CD8-positive, alpha-beta memory T cell (primary cell): ENCODE results near the gene WIPF2. TPM values are rescaled to one million over a fixed set of nuclear protein-coding genes. Genes with fewer than 3 reads are reported as not detected.
A peak's percentile ranks its signal among the peaks of the same experiment; 100 is the strongest.
"Not testable (repeated sequence)": the region's sequence is repeated elsewhere in the genome, so short reads cannot be mapped to it uniquely, and the experiment has no call there.

Source experiments
- CTCF ChIA-PET: fragments of 350-600 bp; sonication (Branson Sonifier 250); formaldehyde crosslinking; loops from one replicate; lab custom pipeline; 2021; ENCODE audit warnings: antibody characterized with exemption; lab: Charles Lee
- POLR2A ChIA-PET: fragments of 350-600 bp; sonication (Branson Sonifier 250); formaldehyde crosslinking; loops from one replicate; lab custom pipeline; 2021; ENCODE audit warnings: antibody characterized with exemption; lab: Charles Lee
- DNase-seq, 5 donors: peaks; one replicate each; pipeline versions ENCODE4 v3.0.0 to v3.0.0-alpha.2; 2020 to 2022; ENCODE audit warnings: mixed read lengths in 1 of 5
- H3K27ac ChIP-seq: one replicate; pipeline ENCODE4 v1.7.0; 2013; ENCODE audit warnings: low read depth, mild to moderate bottlenecking, low read length, moderate library complexity
- H3K27me3 ChIP-seq: 2 replicates; pipeline ENCODE4 v1.7.0; 2013; ENCODE audit warnings: low read length, mild to moderate bottlenecking; ENCODE audit not compliant: insufficient read depth, poor library complexity, severe bottlenecking
- H3K36me3 ChIP-seq: 2 replicates; pipeline ENCODE4 v1.7.0; 2013; ENCODE audit warnings: mild to moderate bottlenecking, low read length, moderate library complexity; ENCODE audit not compliant: insufficient read depth
- H3K4me1 ChIP-seq: 2 replicates; pipeline ENCODE4 v1.7.0; 2013; ENCODE audit warnings: mild to moderate bottlenecking, low read length, moderate library complexity; ENCODE audit not compliant: insufficient read depth
- H3K4me3 ChIP-seq: 2 replicates; pipeline ENCODE4 v1.7.0; 2013; ENCODE audit warnings: mild to moderate bottlenecking, low read length
- H3K9me3 ChIP-seq: 2 replicates; pipeline ENCODE4 v1.7.0; 2013; ENCODE audit warnings: mild to moderate bottlenecking, low read length
- H3K27ac Mint-ChIP-seq, 8 donors: one replicate each; pipeline ENCODE4 v1.8.0; 2020 to 2021; ENCODE audit warnings: mixed read lengths in 8 of 8, mild to moderate bottlenecking in 6 of 8, inconsistent platforms in 3 of 8, moderate library complexity in 3 of 8
- H3K27me3 Mint-ChIP-seq, 2 donors: one replicate each; pipeline ENCODE4 v1.8.0; 2020 to 2021; ENCODE audit warnings: mixed read lengths in 2 of 2, mild to moderate bottlenecking in 1 of 2, moderate library complexity in 1 of 2
- H3K36me3 Mint-ChIP-seq, 3 donors: one replicate each; pipeline ENCODE4 v1.8.0; 2020 to 2021; ENCODE audit warnings: mixed read lengths in 3 of 3, inconsistent platforms in 1 of 3, mild to moderate bottlenecking in 1 of 3
- H3K4me1 Mint-ChIP-seq, 3 donors: one replicate each; pipeline ENCODE4 v1.8.0; 2020 to 2021; ENCODE audit warnings: mixed read lengths in 3 of 3, inconsistent platforms in 1 of 3, mild to moderate bottlenecking in 1 of 3
- H3K4me3 Mint-ChIP-seq, 7 donors: one replicate each; pipeline ENCODE4 v1.8.0; 2020 to 2021; ENCODE audit warnings: mixed read lengths in 7 of 7, mild to moderate bottlenecking in 6 of 7, moderate library complexity in 4 of 7, inconsistent platforms in 2 of 7
- H3K9me3 Mint-ChIP-seq, 5 donors: one replicate each; pipeline ENCODE4 v1.8.0; 2020 to 2022; ENCODE audit warnings: mixed read lengths in 5 of 5, mild to moderate bottlenecking in 3 of 5, moderate library complexity in 2 of 5, inconsistent platforms in 1 of 5
- polyA plus RNA-seq: library from polyadenylated mRNA; unstranded; fragments of 300-500 nt; fragmentation: Illumina TruSeq; gene quantifications from one replicate; pipeline ENCODE4 v1.2.3, GENCODE V29; 2021
- total RNA-seq, 2 experiments: library from RNA; stranded (reverse); gene quantifications; one replicate each; pipeline ENCODE4 v1.2.3, GENCODE V29; 2021

The WIPF2 gene
- total and polyA plus RNA-seq, 3 experiments from 2014 or later: 14.6 to 24.7 (median 24.5) TPM

GRCh38 chr17:40194821-40195220, 24.3 kb upstream of the WIPF2 start:
- no peak overlapping the region for H3K27ac Mint-ChIP-seq
- no peaks in the 10 kb centered on the region for H3K9me3 ChIP-seq
- peaks cover 5% of the 10 kb centered on the region for H3K4me1 ChIP-seq
- no peak overlapping the region for H3K27ac ChIP-seq
- H3K4me3 Mint-ChIP-seq: no peak overlapping the region
- CTCF ChIA-PET: interaction anchor here (1.2 to 5.0 kb wide), 2 partner anchors 82 to 540 kb away, joined by 3 to 49 read pairs; no protein-coding TSS in a partner anchor
- peaks cover 12 to 15% of the 10 kb centered on the region in 2 donors for H3K27me3 Mint-ChIP-seq
- H3K4me3 ChIP-seq: no peak overlapping the region
- DNase-seq: no peak
- POLR2A ChIA-PET: no interaction called here
- peaks cover 5 to 9% (median 6%) of the 10 kb centered on the region in 3 donors for H3K4me1 Mint-ChIP-seq
- no peaks in the 10 kb centered on the region for H3K27me3 ChIP-seq
- peaks cover 0 to 2% (median 0%) of the 10 kb centered on the region in 3 donors for H3K36me3 Mint-ChIP-seq
- no peaks in the 10 kb centered on the region for H3K36me3 ChIP-seq
- no peaks in the 10 kb centered on the region for H3K9me3 Mint-ChIP-seq

DNA sequence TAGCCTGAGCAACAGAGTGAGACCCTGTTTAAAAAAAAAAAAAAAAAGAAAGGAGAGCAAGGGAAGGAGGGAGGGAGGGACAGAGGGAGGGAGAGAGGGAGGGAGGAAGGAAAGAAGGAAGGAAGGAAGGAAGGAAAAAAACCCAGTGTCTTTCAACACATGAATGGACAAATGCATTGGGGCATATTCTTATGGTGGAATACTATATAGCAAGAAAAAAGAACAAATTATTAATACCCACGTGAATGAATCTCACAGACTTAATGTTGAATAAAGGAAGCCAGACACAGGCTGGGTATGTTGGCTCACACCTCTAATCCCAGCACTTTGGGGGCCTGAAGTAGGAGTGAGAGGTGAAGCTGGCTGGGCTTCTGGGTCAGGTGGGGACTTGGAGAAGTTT, 21.6 kb upstream of the WIPF2 start:
- DNase-seq: no peak
- Mint-ChIP-seq H3K4me1 (peaks cover 0 to 5% (median 3%) of the 10 kb centered on the region in 3 donors), H3K4me3 (peak overlapping the region in 1 of 7 donors; percentile 40), H3K9me3 (no peaks in the 10 kb centered on the region), H3K27ac (no peak overlapping the region), H3K27me3 (peaks cover 12 to 15% of the 10 kb centered on the region in 2 donors), H3K36me3 (no peaks in the 10 kb centered on the region)
- no peaks in the 10 kb centered on the region for H3K4me1 ChIP-seq
- H3K4me3 ChIP-seq: no peak overlapping the region
- no peak overlapping the region for H3K27ac ChIP-seq
- no peaks in the 10 kb centered on the region for H3K9me3 ChIP-seq
- ChIA-PET CTCF (interaction anchor here (2.7 kb wide), 1 partner anchor 21 kb away, joined by 12 read pairs; the partner anchor contains the start of gene WIPF2), POLR2A (no interaction called here)
- H3K36me3 ChIP-seq: no peaks in the 10 kb centered on the region
- no peaks in the 10 kb centered on the region for H3K27me3 ChIP-seq

DNA sequence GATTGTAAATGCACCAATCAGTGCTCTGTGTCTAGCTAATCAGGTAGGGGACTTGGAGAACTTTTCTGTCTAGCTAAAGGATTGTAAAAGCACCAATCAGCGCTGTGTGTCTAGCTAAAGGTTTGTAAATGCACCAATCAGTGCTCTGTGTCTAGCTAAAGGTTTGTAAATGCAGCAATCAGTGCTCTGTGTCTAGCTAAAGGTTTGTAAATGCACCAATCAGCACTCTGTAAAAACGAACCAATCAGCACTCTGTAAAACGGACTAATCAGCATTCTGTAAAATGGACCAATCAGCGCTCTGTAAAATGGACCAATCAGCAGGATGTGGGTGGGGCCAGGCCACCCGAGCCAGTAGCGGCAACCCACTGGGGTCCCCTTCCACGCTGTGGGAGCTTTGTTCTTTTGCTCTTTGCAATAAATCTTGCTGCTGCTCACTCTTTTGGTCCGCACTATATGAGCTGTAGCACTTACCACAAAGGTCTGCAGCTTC, 21.1 kb upstream of the WIPF2 start:
- not testable (repeated sequence) for H3K27me3 ChIP-seq, H3K4me1 ChIP-seq, H3K4me1 Mint-ChIP-seq, H3K4me3 ChIP-seq, H3K27ac Mint-ChIP-seq, H3K27ac ChIP-seq, H3K9me3 ChIP-seq, H3K9me3 Mint-ChIP-seq, H3K36me3 ChIP-seq, H3K36me3 Mint-ChIP-seq
- H3K27me3 Mint-ChIP-seq: peaks cover 12 to 15% of the 10 kb centered on the region in 2 donors
- peak overlapping the region in 5 of 7 donors; percentile 5 to 59 (median 29) for H3K4me3 Mint-ChIP-seq
- POLR2A ChIA-PET: interaction anchor here (0.6 kb wide), 1 partner anchor 12 kb away, joined by 3 read pairs; no protein-coding TSS in a partner anchor
- CTCF ChIA-PET: interaction anchor here (2.7 kb wide), 1 partner anchor 21 kb away, joined by 12 read pairs; the partner anchor contains the start of gene WIPF2
- DNase-seq: peak in 4 of 5 donors; percentile 15 to 51 (median 35)

- H3K4me3 ChIP-seq: no peak overlapping the region
- ChIA-PET CTCF (interaction anchor here (1.1 to 2.7 kb wide), 4 partner anchors 20 to 123 kb away, joined by 3 to 12 read pairs (median 4); partner anchors contain the start of gene WIPF2), POLR2A (no interaction called here)
- H3K9me3 Mint-ChIP-seq: no peaks in the 10 kb centered on the region
- H3K4me1 ChIP-seq: no peaks in the 10 kb centered on the region
- H3K36me3 ChIP-seq: no peaks in the 10 kb centered on the region
- H3K27me3 ChIP-seq: no peaks in the 10 kb centered on the region
- no peaks in the 10 kb centered on the region for H3K36me3 Mint-ChIP-seq
- H3K9me3 ChIP-seq: no peaks in the 10 kb centered on the region
- peak overlapping the region in 3 of 7 donors; percentile 29 to 59 (median 54) for H3K4me3 Mint-ChIP-seq
- H3K27ac Mint-ChIP-seq: no peak overlapping the region
- H3K27me3 Mint-ChIP-seq: peaks cover 12 to 15% of the 10 kb centered on the region in 2 donors
- H3K4me1 Mint-ChIP-seq: peaks cover 0 to 5% (median 3%) of the 10 kb centered on the region in 3 donors
- DNase-seq: no peak
- no peak overlapping the region for H3K27ac ChIP-seq
Observed at GRCh38 chr17:40198576-40198975, 20.5 kb upstream of the WIPF2 start.

DNA sequence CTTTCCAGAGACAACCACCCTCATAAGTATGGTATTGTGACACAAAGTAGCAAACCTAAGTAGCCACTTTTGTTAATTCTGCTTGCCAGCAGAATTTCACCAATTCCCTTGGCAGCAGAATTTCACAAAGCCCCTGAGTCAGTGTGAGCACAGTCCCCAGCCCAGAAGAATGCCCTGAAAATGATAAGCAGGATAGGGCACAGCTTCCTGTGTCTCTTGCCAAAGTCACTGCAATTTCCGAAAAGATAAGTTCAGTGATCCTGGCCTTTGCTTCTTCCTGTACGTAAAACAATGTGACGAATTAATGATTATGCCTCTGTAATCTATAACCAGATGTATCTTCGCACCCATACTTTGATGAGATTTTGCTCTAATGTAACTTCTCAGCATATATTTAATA, 16.0 kb upstream of the WIPF2 start:
- ChIA-PET POLR2A (no interaction called here), CTCF (interaction anchor here (1.6 to 4.4 kb wide), 6 partner anchors 10 to 152 kb away, joined by 4 to 20 read pairs (median 11); partner anchors contain the start of gene WIPF2)
- Mint-ChIP-seq H3K36me3 (no peaks in the 10 kb centered on the region), H3K27ac (no peak overlapping the region), H3K27me3 (peaks cover 7 to 9% of the 10 kb centered on the region in 2 donors), H3K4me3 (no peak overlapping the region), H3K9me3 (no peaks in the 10 kb centered on the region), H3K4me1 (peaks cover 0 to 5% (median 3%) of the 10 kb centered on the region in 3 donors)
- H3K27me3 ChIP-seq: no peaks in the 10 kb centered on the region
- H3K4me1 ChIP-seq: no peaks in the 10 kb centered on the region
- H3K4me3 ChIP-seq: no peak overlapping the region
- no peaks in the 10 kb centered on the region for H3K9me3 ChIP-seq
- no peak overlapping the region for H3K27ac ChIP-seq
- no peak for DNase-seq
- no peaks in the 10 kb centered on the region for H3K36me3 ChIP-seq

- H3K4me1 Mint-ChIP-seq, H3K27ac ChIP-seq, H3K27me3 Mint-ChIP-seq, DNase-seq, H3K9me3 ChIP-seq, H3K36me3 ChIP-seq, POLR2A ChIA-PET, H3K4me1 ChIP-seq, H3K4me3 Mint-ChIP-seq, CTCF ChIA-PET, H3K36me3 Mint-ChIP-seq, H3K4me3 ChIP-seq, H3K27me3 ChIP-seq, H3K27ac Mint-ChIP-seq, H3K9me3 Mint-ChIP-seq: not testable (repeated sequence)
Observed at GRCh38 chr17:40206193-40206592, 12.9 kb upstream of the WIPF2 start.

- CTCF ChIA-PET: interaction anchor here (0.8 to 2.4 kb wide), 6 partner anchors 8 to 196 kb away, joined by 3 to 8 read pairs (median 3); partner anchors contain the start of gene WIPF2
- Mint-ChIP-seq H3K4me3 (no peak overlapping the region), H3K9me3 (no peaks in the 10 kb centered on the region), H3K27me3 (no peaks in the 10 kb centered on the region), H3K27ac (peak overlapping the region in 1 of 8 donors; percentile 36), H3K36me3 (no peaks in the 10 kb centered on the region), H3K4me1 (no peaks in the 10 kb centered on the region)
- Histone ChIP-seq H3K9me3 (no peaks in the 10 kb centered on the region), H3K4me3 (no peak overlapping the region), H3K36me3 (no peaks in the 10 kb centered on the region), H3K27me3 (no peaks in the 10 kb centered on the region), H3K4me1 (no peaks in the 10 kb centered on the region), H3K27ac (no peak overlapping the region)
- POLR2A ChIA-PET: no interaction called here
- no peak for DNase-seq
Observed at GRCh38 chr17:40209404-40210093, 9.6 kb upstream of the WIPF2 start.

DNA sequence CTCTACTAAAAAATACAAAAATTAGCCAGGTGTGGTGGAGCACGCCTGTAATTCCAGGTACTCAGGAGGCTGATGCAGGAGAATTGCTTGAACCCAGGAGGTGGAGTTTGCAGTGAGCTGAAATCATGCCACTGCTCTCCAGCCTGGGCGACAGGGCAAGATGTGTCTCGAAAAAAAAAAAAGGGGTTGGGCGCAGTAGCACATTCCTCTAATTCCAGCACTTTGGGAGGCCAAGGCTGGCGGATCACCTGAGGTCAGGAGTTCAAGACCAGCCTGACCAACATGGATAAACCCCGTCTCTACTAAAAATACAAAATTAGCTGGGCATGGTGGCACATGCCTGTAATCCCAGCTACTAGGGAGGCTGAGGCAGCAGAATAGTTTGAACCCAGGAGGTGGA, 5.2 kb upstream of the WIPF2 start:
- POLR2A ChIA-PET: not testable (repeated sequence)

More for the DNA sequence above, 5.2 kb upstream of the WIPF2 start:
- peaks cover 6 to 11% (median 11%) of the 10 kb centered on the region in 3 donors for H3K4me1 Mint-ChIP-seq
- H3K9me3 ChIP-seq, DNase-seq, H3K4me1 ChIP-seq, H3K4me3 Mint-ChIP-seq, H3K36me3 ChIP-seq, H3K27me3 ChIP-seq, CTCF ChIA-PET, H3K27ac ChIP-seq, H3K4me3 ChIP-seq, H3K27me3 Mint-ChIP-seq, H3K36me3 Mint-ChIP-seq, H3K9me3 Mint-ChIP-seq, H3K27ac Mint-ChIP-seq: not testable (repeated sequence)
